Measurements from ENCODE around the gene KLK10. TPM values are rescaled to one million over a fixed set of nuclear protein-coding genes. Genes with fewer than 3 reads are reported as not detected.

The KLK10 gene
- total RNA-seq, 4 donors from 2014 or later: 1.6 TPM; not detected in 3

DNA sequence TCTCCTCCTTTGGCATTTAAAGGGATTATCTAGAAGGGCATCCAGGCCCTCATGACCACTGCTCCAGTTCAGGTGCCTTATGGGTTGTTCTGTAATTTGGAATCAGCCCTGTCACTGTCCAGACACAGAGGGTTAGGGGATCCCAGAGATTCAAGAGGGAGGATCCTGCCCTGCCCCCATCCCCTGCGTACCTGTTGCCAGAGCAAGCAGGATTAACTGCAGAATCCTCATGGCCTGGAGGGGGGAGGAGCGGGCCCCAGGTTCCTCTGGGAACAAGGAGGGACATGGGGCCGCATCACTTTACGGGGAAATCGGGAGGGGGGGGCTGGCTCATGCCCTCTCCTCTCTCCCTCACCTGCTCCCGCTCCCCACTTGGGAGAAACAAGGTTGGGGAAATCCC lies 5.9 kb upstream of the KLK10 start:
- no peak overlapping the region for H3K27ac ChIP-seq
- H3K9me3 ChIP-seq: no peaks in the 10 kb centered on the region
- H3K4me1 ChIP-seq: no peaks in the 10 kb centered on the region
- H3K36me3 ChIP-seq: no peaks in the 10 kb centered on the region
- H3K4me3 ChIP-seq: no peak overlapping the region
- no peak for DNase-seq
- in situ Hi-C loops (cut with MboI; ENCODE audit: low sequenced_read_pairs in 4 of 4) (no loop called here), intact Hi-C loops (cut with DNase I; ENCODE audit: low total_unique reads) (no loop called here)
- no peak for TF ChIP-seq POLR2A (IDR thresholded peaks at IDR 0.05)
- TF ChIP-seq, protein P1, sequence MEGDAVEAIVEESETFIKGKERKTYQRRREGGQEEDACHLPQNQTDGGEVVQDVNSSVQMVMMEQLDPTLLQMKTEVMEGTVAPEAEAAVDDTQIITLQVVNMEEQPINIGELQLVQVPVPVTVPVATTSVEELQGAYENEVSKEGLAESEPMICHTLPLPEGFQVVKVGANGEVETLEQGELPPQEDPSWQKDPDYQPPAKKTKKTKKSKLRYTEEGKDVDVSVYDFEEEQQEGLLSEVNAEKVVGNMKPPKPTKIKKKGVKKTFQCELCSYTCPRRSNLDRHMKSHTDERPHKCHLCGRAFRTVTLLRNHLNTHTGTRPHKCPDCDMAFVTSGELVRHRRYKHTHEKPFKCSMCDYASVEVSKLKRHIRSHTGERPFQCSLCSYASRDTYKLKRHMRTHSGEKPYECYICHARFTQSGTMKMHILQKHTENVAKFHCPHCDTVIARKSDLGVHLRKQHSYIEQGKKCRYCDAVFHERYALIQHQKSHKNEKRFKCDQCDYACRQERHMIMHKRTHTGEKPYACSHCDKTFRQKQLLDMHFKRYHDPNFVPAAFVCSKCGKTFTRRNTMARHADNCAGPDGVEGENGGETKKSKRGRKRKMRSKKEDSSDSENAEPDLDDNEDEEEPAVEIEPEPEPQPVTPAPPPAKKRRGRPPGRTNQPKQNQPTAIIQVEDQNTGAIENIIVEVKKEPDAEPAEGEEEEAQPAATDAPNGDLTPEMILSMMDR (IDR thresholded peaks at IDR 0.05 in 4 of 5, conservative IDR thresholded peaks at IDR 0.05 in 1 of 5): no peak
- ATAC-seq: no peak
- H3K27me3 ChIP-seq: peaks cover 0 to 2% (median 0%) of the 10 kb centered on the region in 3 donors

DNA sequence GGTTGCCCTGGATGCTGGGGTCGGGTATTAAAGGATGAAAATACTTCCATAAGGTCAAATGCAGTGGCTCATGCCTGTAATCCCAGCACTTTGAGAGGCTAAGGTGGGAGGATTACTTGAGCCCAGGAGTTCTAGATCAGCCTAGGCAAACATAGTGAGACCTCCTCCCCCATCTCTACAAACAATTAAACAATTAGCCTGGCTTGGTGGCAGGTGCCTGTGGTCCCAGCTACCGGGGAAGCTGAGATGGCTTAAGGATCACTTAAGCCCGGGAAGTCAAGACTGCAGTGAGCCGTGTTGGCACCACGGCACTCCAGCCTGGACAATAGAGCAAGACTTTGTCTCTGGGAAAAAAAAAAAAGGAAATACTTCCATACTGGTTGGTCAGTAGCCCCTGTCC lies 5.4 kb upstream of the KLK10 start:
- ATAC-seq (no peak), DNase-seq (no peak)
- Histone ChIP-seq H3K27ac (no peak overlapping the region), H3K9me3 (no peaks in the 10 kb centered on the region), H3K4me3 (no peak overlapping the region), H3K4me1 (no peaks in the 10 kb centered on the region), H3K27me3 (peaks cover 0 to 3% (median 0%) of the 10 kb centered on the region in 3 donors), H3K36me3 (no peaks in the 10 kb centered on the region)
- TF ChIP-seq POLR2A (IDR thresholded peaks at IDR 0.05): no peak
- TF ChIP-seq, protein P1 (IDR thresholded peaks at IDR 0.05 in 4 of 5, conservative IDR thresholded peaks at IDR 0.05 in 1 of 5): no peak
- intact Hi-C loops (cut with DNase I; ENCODE audit: low total_unique reads) (no loop called here), in situ Hi-C loops (cut with MboI; ENCODE audit: low sequenced_read_pairs in 4 of 4) (no loop called here)

DNA sequence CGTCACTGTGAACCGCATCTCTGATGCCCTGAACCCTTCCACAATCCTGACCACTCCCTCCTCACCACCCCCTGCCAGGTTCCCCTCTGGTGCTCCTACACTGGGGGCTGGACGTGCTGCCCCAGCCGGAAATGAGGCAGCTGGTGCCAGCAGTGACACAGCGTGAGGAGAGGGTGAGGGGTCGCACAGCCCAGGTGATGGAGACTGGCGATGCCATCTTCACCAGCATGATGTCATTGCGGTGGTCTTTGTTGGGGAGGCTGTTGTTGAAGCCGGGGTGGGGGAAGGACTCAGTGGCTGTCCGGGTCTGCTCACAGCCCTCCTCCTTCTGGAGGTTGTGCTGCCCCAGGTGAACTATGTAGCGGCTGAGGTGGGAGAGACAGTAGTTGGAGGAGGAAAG lies 4.4 kb upstream of the KLK10 start:
- in situ Hi-C loops (cut with MboI; ENCODE audit: low sequenced_read_pairs in 4 of 4) (no loop called here), intact Hi-C loops (cut with DNase I; ENCODE audit: low total_unique reads) (no loop called here)
- H3K27me3 ChIP-seq: peaks cover 5 to 10% (median 9%) of the 10 kb centered on the region in 3 donors
- H3K27ac ChIP-seq: no peak overlapping the region
- TF ChIP-seq POLR2A (IDR thresholded peaks at IDR 0.05): no peak
- TF ChIP-seq, protein P1 (IDR thresholded peaks at IDR 0.05 in 4 of 5, conservative IDR thresholded peaks at IDR 0.05 in 1 of 5): no peak
- H3K4me1 ChIP-seq: no peaks in the 10 kb centered on the region
- H3K4me3 ChIP-seq: no peak overlapping the region
- no peaks in the 10 kb centered on the region for H3K36me3 ChIP-seq
- no peak for ATAC-seq
- no peak for DNase-seq
- no peaks in the 10 kb centered on the region for H3K9me3 ChIP-seq

DNA sequence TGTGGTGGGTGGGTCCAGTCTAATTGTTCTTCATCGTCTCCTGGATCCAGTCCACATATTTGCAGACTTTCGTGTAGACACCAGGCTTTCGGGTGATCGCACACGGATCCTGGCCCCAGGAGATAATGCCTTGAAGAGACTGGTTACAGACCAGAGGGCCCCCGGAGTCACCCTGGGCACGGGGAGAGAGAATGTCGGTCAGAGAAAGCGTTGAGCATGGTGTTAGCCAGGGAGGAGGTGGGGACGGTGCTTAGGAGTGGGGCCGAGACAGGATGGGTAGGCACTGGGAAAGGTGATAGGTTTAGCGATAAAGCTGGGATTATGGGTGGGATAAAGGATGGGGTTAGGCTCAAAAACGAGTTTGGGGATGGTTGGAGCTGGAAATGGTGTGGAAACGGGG lies 3.0 kb upstream of the KLK10 start:
- Histone ChIP-seq H3K27me3 (peaks cover 11 to 21% (median 19%) of the 10 kb centered on the region in 3 donors), H3K36me3 (no peaks in the 10 kb centered on the region), H3K4me3 (no peak overlapping the region), H3K4me1 (no peaks in the 10 kb centered on the region), H3K9me3 (no peaks in the 10 kb centered on the region), H3K27ac (no peak overlapping the region)
- ATAC-seq (no peak), DNase-seq (no peak)
- in situ Hi-C loops (cut with MboI; ENCODE audit: low sequenced_read_pairs in 4 of 4): no loop called here
- intact Hi-C loops (cut with DNase I; ENCODE audit: low total_unique reads): no loop called here
- TF ChIP-seq, protein P1 (IDR thresholded peaks at IDR 0.05 in 4 of 5, conservative IDR thresholded peaks at IDR 0.05 in 1 of 5): no peak
- TF ChIP-seq POLR2A (IDR thresholded peaks at IDR 0.05): no peak

DNA sequence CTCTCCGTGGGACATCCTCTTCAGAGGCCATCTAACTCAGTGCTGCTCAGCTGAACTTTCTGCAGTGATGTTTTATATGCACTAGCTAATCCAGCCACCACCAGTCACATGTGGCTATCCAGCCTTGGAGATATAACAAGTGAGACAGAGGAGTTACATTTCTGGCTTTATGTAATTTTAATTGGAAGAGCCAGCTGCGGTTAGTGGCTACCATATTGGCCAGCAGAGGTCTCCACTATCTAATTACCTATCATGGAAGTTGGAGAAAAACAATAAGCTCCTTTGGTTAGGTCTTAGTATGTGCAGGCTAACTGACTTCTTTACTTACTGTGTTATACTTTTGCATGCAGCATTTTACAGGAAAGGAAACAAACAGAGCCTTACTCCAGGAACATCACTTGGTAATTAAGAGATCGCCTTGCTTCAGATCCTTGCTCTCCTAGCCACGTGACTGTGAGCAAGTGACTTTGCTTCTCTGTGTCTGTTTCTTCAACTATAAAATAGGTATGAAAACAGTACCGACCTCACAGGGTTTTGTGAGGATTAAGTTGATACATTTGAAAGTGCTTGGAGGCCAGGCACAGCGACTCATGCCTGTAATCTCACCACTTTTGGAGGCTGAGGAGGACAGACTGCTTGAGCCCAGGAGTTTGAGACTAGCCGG lies 1.6 kb upstream of the KLK10 start:
- H3K4me3 ChIP-seq: no peak overlapping the region
- peaks cover 22 to 34% (median 32%) of the 10 kb centered on the region in 3 donors for H3K27me3 ChIP-seq
- ATAC-seq (no peak), DNase-seq (no peak)
- no peak overlapping the region for H3K27ac ChIP-seq
- TF ChIP-seq, protein P1 (IDR thresholded peaks at IDR 0.05 in 4 of 5, conservative IDR thresholded peaks at IDR 0.05 in 1 of 5): peak in 3 of 5 experiments; percentile 3 to 44 (median 26)
- no peak for TF ChIP-seq POLR2A (IDR thresholded peaks at IDR 0.05)
- in situ Hi-C loops (cut with MboI; ENCODE audit: low sequenced_read_pairs in 4 of 4): no loop called here
- no peaks in the 10 kb centered on the region for H3K9me3 ChIP-seq
- no peaks in the 10 kb centered on the region for H3K36me3 ChIP-seq
- H3K4me1 ChIP-seq: no peaks in the 10 kb centered on the region
- intact Hi-C loops (cut with DNase I; ENCODE audit: low total_unique reads): no loop called here
